HG03457 (cell line): ENCODE data around the gene KCNMA1.

Experiments used
- ATAC-seq: cut with Tn5 transposase; IDR thresholded peaks from one replicate; pipeline ENCODE4 v1.9.1; 2021; ENCODE audit warnings: moderate number of reproducible peaks; ENCODE audit not compliant: unreplicated experiment

KCNMA1 gene

GRCh38 chr10:77231375-77231774 lies 406.2 kb downstream of the KCNMA1 start:
- no peak for ATAC-seq

GRCh38 chr10:77230194-77230593 lies 407.4 kb downstream of the KCNMA1 start:
- no peak for ATAC-seq

- no peak for ATAC-seq
These were observed 407.9 kb downstream of the KCNMA1 start for GRCh38 chr10:77229704-77230103.

DNA sequence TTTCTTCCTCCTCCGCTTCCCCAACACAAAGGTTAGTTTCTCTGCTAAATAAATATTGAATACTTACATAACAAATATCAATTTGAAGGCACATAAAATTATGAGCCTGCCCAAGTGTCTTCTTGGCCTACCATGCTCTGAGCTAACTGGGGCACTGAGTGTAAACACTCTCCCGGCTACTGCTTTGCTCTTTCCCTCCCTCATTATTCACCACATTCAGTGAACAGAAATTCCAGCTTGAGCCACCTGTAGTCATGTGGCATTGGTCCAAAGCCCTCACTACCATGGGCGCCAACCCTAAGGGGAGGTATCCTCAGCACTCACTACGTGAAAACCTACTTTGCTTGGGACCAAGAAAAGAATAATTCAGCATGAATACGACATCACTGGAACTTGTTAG lies 409.0 kb downstream of the KCNMA1 start:
- ATAC-seq: no peak

DNA sequence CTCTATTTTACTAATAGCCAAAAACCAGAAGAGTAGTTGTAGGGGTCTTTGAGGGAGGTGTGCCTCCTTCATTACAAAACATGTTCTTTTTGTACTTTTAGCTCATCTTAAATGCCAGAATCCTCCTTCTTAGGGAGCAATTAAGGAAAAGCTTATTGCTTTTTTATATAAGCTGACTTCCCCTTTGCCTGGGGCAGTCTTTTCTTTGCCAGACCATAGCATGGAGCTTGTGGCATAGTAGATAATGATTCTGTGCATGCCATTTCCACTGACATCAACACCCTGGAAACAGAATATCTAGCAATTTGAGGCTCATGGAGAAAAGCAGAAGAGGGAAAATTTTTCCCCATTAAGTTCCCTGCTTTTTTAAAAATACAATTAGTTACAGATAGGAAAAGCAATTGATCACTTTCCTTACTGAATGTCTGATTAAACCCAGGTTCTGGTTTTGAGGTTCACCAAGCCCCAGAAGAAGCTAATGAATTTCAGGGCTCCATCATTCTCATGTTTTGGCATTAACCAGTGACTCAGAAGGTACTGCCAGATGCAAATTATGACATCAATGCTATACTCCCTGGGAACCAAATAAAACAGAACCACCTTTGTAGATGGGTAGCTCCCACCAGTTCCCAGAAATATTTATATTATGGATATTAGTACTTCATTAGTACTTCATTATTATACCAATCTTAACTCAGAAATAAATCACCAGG lies 410.6 kb downstream of the KCNMA1 start:
- ATAC-seq: no peak

DNA sequence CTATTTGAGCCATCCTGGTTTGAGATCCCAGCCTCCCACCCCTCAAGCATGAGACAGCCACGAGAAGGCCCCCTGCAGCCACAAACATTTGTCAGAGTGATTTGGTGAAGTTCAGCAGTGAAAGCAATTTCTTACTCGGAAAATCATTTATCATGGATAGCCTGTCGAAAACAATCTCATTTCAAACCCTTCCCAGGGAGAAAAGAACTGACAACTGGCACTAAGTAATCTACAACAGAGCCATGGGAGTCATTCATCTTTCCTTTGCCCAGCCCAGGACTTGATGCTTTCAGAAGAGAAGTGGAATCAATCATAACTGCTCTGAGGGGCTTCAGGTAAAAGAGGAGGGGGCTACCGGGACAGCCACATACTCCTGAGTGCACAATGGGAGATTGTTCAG lies 411.2 kb downstream of the KCNMA1 start:
- ATAC-seq: no peak

GRCh38 chr10:77226020-77226419 lies 411.6 kb downstream of the KCNMA1 start:
- no peak for ATAC-seq

GRCh38 chr10:77223526-77224460 lies 413.8 kb downstream of the KCNMA1 start:
- no peak for ATAC-seq

DNA sequence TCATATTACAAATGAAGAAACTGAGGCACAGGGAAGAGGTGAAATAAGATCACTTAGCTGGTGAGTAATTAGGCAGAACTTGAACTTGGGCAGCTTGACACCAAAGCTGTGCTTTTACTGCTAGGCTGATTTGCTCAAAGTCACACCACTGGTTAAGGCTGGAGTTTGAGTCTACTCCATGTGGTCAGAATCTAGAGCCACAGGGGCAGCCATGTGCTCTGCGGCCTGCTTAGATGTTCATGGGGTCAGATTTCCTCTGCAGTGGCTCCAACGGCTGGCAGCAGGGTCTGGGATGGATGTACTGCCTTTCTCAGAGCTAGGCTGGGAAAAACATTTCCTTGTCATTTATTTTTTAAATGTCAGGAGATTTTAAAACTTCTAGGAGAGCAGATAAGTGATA lies 417.5 kb downstream of the KCNMA1 start:
- no peak for ATAC-seq

- ATAC-seq: no peak
These were observed 418.6 kb downstream of the KCNMA1 start for GRCh38 chr10:77219046-77219445.

GRCh38 chr10:77214799-77215198 lies 422.8 kb downstream of the KCNMA1 start:
- ATAC-seq: no peak

DNA sequence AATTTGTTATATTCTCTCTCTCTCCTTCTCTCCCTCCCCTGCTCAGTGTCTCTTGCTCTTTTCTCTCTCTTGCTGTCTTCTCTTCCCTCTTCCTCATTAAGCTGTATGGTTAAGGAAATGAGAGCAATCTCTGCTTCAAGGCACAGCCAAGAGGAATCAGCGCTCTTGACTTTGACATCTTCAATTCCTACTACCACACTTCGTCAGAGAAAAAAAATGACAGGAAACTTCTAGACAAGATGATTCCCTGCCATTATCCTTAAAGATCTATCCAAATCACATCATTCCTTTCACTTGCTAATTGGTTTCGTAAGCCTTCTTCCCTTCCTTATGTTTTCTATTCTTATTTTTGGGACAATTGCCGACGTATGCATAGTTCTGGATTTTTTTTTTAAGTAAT lies 425.0 kb downstream of the KCNMA1 start:
- ATAC-seq: no peak

- no peak for ATAC-seq
These were observed 427.0 kb downstream of the KCNMA1 start for GRCh38 chr10:77210645-77211044.

DNA sequence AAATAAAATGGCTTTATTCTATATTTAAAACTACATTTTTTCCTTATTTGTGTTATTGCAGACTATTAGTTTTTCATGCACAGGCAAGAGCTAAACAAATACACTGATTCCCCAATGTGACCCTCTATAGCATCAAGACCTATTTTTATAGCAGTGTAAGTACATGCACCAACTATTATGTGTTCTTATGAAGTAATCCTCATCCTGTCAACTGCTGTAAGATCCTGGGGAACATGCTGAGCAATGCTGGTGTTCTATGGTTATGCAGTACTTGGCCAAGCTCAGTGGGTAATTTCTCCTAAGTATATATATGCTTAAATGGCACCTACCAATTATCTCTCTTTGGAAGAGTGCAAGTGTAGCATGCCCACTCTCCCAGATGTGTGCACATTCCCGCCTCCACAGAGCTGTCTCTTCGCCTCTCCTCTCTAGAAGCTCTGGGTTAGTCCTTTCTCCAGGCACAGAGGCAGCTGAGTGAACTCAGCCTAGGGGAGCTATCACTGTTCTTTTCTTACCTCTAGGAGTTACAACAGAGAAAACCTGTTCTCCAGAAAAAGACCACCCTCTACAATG lies 428.8 kb downstream of the KCNMA1 start:
- ATAC-seq: no peak

DNA sequence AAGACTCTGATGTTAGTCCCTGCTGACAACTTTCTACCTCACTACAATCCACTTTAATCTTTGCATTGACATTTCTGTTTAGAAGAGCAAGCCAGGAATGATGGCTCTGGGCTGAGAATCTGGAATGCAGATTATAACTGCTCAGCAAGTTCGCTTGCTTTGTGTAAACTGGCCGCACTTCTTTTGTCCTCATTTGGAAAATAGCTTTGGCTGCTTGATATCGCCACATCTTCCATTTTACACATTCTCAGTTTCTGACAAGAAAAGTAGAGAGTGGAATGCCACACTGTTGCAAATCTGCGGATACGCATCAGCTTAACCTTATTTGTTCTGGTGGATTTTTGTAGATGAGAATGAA lies 429.8 kb downstream of the KCNMA1 start:
- ATAC-seq: no peak

DNA sequence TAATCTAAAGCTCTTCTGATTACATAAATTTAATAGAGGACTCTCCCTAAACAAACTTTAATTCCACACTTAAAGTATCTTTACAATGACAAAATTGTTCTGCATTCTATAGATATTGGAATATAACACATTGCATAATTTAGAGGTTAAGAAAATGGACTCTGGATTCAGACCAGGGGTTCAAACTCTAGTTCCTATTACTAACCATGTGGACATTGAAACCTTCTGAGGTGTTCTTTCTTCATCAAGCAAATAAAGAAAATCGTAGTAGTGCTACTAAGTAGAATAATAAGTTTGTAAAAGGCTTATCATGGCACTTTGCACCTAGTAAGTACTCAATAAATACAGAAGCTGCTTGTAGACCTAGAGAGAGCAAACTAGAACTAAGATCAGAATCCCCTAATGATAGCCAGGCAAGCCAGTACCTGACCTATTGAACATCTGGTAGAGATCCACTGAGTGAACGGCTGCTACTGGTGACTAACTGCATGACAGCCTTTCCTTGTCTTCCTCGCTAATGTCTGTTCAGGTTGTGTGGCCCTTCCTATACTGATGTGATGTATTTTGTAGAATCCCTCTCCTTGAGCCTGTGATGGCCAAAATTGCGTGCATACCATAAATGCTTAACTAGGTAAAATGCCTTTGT lies 430.3 kb downstream of the KCNMA1 start:
- no peak for ATAC-seq

DNA sequence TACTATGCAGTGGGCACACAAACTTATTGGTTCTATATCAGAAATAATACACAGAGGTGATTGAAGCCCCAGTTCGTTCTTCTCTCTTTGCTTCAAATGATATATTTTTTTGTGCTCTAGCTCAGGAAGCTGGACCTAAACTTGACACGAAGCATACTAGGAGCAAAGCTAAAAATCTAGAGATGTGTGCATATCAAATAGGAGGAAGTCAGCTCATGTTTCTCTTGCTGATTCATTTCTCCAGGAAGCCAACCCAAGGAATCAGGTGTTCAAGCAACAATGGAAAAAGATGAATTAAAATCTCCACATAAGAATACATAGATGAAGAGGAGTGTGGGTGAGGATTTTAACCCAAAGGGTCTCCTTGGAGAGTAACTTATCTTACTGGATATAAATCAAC lies 432.5 kb downstream of the KCNMA1 start:
- ATAC-seq: no peak

GRCh38 chr10:77204171-77204570 lies 433.4 kb downstream of the KCNMA1 start:
- ATAC-seq: no peak

- no peak for ATAC-seq
These were observed 434.8 kb downstream of the KCNMA1 start for GRCh38 chr10:77202857-77203256.

GRCh38 chr10:77201135-77202106 lies 436.2 kb downstream of the KCNMA1 start:
- ATAC-seq: no peak
